Ecto neural progenitor cell (in vitro differentiated cells): ENCODE data around the gene KLHL25.

ENCODE experiments used
- DNase-seq: peaks from one replicate; pipeline ENCODE4 v3.0.0-alpha.2; 2018; ENCODE audit warnings: low spot score

Gene KLHL25

GRCh38 chr15:85711580-85712192 is 83.0 kb downstream of the KLHL25 start:
- no peak for DNase-seq

GRCh38 chr15:85710340-85710842 is 84.3 kb downstream of the KLHL25 start:
- no peak for DNase-seq
